A673 (cell line): ENCODE results near the gene LRCH1.

ENCODE experiments used
- CTCF ChIP-seq: fragments of 300-800, 200-600 bp; sonication (generic); conservative IDR thresholded peaks from 2 replicates; pipeline ENCODE4 v1.5.1; 2017; ENCODE audit warnings: low read depth, mild to moderate bottlenecking, antibody characterized with exemption, low read length, moderate library complexity, mixed read lengths
- EZH2 ChIP-seq: fragments of 200-600 bp; sonication (generic); IDR thresholded peaks from 2 replicates; pipeline ENCODE4 v1.6.1; 2017; ENCODE audit warnings: borderline replicate concordance, low read depth, mild to moderate bottlenecking, mixed read lengths, antibody characterized with exemption, low read length; ENCODE audit not compliant: poor library complexity, severe bottlenecking

- TF ChIP-seq CTCF = no peak
- no peak for TF ChIP-seq EZH2
These were observed 83.5 kb downstream of the LRCH1 start for GRCh38 chr13:46636451-46636850.
